ENCODE data around the gene SCN8A.
"Not testable (repeated sequence)": the region's sequence is repeated elsewhere in the genome, so short reads cannot be mapped to it uniquely, and the experiment has no call there.

SCN8A gene

GRCh38 chr12:51827925-51828818 lies 237.1 kb downstream of the SCN8A start:
- TF ChIP-seq CTCF (conservative IDR thresholded peaks at IDR 0.05; ENCODE audit: low read depth, low read length) = no peak
- no peak for DNase-seq (ENCODE audit: low read depth)
- H3K4me3 ChIP-seq (ENCODE audit: low read length) = no peak overlapping the region

GRCh38 chr12:51829011-51829481 lies 238.0 kb downstream of the SCN8A start:
- no peak for TF ChIP-seq CTCF (conservative IDR thresholded peaks at IDR 0.05; ENCODE audit: low read depth, low read length)
- no peak overlapping the region for H3K4me3 ChIP-seq (ENCODE audit: low read length)
- no peak for DNase-seq (ENCODE audit: low read depth)

GRCh38 chr12:51829641-51830040 lies 238.6 kb downstream of the SCN8A start:
- TF ChIP-seq CTCF (conservative IDR thresholded peaks at IDR 0.05; ENCODE audit: low read depth, low read length) = no peak

GRCh38 chr12:51831817-51832216 lies 240.8 kb downstream of the SCN8A start:
- DNase-seq (ENCODE audit: low read depth); H3K4me3 ChIP-seq (ENCODE audit: low read length): not testable (repeated sequence)

More at GRCh38 chr12:51829641-51830040, 238.6 kb downstream of the SCN8A start:
- no peak overlapping the region for H3K4me3 ChIP-seq (ENCODE audit: low read length)
- no peak for DNase-seq (ENCODE audit: low read depth)

- no peak for TF ChIP-seq CTCF (conservative IDR thresholded peaks at IDR 0.05; ENCODE audit: low read depth, low read length)
- H3K4me3 ChIP-seq (ENCODE audit: low read length) = no peak overlapping the region
- no peak for DNase-seq (ENCODE audit: low read depth)
Measured at GRCh38 chr12:51832354-51833107, 241.5 kb downstream of the SCN8A start.

GRCh38 chr12:51833448-51834227 lies 242.6 kb downstream of the SCN8A start:
- TF ChIP-seq CTCF (conservative IDR thresholded peaks at IDR 0.05; ENCODE audit: low read depth, low read length) = no peak
- H3K4me3 ChIP-seq (ENCODE audit: low read length) = no peak overlapping the region
- DNase-seq (ENCODE audit: low read depth) = no peak

GRCh38 chr12:51834411-51834810 lies 243.4 kb downstream of the SCN8A start:
- no peak for TF ChIP-seq CTCF (conservative IDR thresholded peaks at IDR 0.05; ENCODE audit: low read depth, low read length)
- H3K4me3 ChIP-seq (ENCODE audit: low read length) = no peak overlapping the region

More at GRCh38 chr12:51834411-51834810, 243.4 kb downstream of the SCN8A start:
- no peak for DNase-seq (ENCODE audit: low read depth)

All from retinal pigment epithelial cell (primary cell).